H1 (cell line): ENCODE measurements around the gene PDE4D. TPM values are rescaled to one million over a fixed set of nuclear protein-coding genes. Genes with fewer than 3 reads are reported as not detected.

Experiments
- CHD7 ChIP-seq: fragments of 300-600 bp; sonication (generic); IDR thresholded peaks from 2 replicates; pipeline ENCODE4 v1.7.1; 2012; ENCODE audit warnings: low read length, moderate library complexity, mild to moderate bottlenecking, inconsistent platforms; ENCODE audit not compliant: insufficient replicate concordance
- E2F6 ChIP-seq: IDR thresholded peaks from 2 replicates; pipeline ENCODE4 v1.6.1; 2012; ENCODE audit warnings: inconsistent platforms
- EGR1 ChIP-seq: IDR thresholded peaks from 2 replicates; pipeline ENCODE4 v1.6.1; 2011; ENCODE audit warnings: low read depth, low read length, borderline replicate concordance
- ZNF274 ChIP-seq: IDR thresholded peaks from 2 replicates; pipeline ENCODE4 v1.7.0; 2012; ENCODE audit warnings: low read length, borderline replicate concordance; ENCODE audit errors: extremely low read depth
- polyA plus RNA-seq, 7 experiments: library from polyadenylated mRNA; depleted of rRNA in 3 of 7; stranded (reverse) in 5 of 7; unstranded in 2 of 7; fragments of >200 nt in 5 of 7; fragments of 200-250 nt in 2 of 7; gene quantifications; 1 replicate in 5 of 7; 2 replicates in 1 of 7; 4 replicates in 1 of 7; pipeline versions ENCODE4 v1.2.1 to v1.2.3, GENCODE V29; 2011 to 2013; ENCODE audit warnings: missing spikeins in 2 of 7, mixed read lengths in 2 of 7
- total RNA-seq: library from RNA; stranded (reverse); fragmentation: NEBNext Ultra II Directional; extraction: Animal tissue kit (Norgen Biotek cat#: 25700); gene quantifications from 2 replicates; pipeline ENCODE4 v1.2.1, GENCODE V29; 2021

The PDE4D gene
- total and polyA plus RNA-seq, 2 of the 8 experiments (the other 6 are each of a cell fraction or from before 2014, with no cell fraction given): 2.3 to 3.7 TPM

GRCh38 chr5:59856358-59856757 is 37.2 kb downstream of the PDE4D start (continued):
- TF ChIP-seq CHD7 (no peak), E2F6 (no peak), EGR1 (no peak), ZNF274 (no peak)
